ENCODE data around the gene PSMC3IP. TPM values are rescaled to one million over a fixed set of nuclear protein-coding genes. Genes with fewer than 3 reads are reported as not detected.
"Not testable (repeated sequence)": the region's sequence is repeated elsewhere in the genome, so short reads cannot be mapped to it uniquely, and the experiment has no call there.

The PSMC3IP gene, protein sequence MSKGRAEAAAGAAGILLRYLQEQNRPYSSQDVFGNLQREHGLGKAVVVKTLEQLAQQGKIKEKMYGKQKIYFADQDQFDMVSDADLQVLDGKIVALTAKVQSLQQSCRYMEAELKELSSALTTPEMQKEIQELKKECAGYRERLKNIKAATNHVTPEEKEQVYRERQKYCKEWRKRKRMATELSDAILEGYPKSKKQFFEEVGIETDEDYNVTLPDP
- 2.9 TPM for polyA plus RNA-seq

DNA sequence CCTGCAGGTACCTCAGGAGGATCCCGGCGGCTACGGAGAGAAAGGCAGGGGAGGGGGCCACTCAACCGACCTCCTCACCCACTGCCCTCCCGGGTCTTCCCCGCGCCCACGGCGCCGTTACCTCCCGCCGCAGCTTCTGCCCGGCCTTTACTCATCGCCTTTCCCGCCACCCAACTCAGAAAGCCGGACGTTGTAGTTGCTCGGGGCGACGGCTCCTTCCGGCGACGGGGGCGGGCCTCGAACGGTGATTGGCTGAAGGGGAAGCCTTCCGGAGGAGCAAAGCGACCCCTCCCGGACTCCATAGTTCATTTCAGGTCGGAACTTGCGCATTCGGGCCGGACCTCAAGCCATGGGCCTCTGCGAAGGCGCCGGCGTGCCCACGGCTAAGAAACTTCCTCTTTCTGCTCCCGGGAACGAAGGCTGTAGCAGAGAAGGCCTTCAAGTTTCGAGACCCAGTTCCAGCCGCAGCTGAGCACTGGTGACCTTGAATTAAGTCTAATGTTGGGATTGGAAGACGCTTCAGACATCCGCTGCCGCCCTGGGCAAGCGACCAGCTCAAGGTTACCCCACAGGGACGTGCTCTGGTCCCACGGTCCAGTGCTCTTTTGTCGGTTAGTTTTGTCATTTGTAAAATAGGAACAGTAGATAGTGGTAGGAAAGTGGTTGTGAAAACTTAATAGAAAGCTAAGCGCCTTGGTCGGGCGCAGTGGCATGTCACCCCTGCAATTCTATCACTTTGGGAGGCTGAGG lies at the start of gene PSMC3IP:
TSS of gene PSMC3IP (minus strand) at position 198 of the 750 bp plus-strand sequence. CDS start at position 155, 43 bp downstream.
- Mint-ChIP-seq H3K36me3 (peaks cover 3% of the 10 kb centered on the region), H3K27me3 (no peaks in the 10 kb centered on the region), H3K4me3 (peak within 1 kb of the TSS; percentile 88 to 98 (median 96)), H3K4me1 (peaks cover 20 to 32% (median 28%) of the 10 kb centered on the region in 3 donors), H3K9me3 (no peaks in the 10 kb centered on the region), H3K27ac (peak within 1 kb of the TSS; percentile 31 to 96 (median 88))

DNA sequence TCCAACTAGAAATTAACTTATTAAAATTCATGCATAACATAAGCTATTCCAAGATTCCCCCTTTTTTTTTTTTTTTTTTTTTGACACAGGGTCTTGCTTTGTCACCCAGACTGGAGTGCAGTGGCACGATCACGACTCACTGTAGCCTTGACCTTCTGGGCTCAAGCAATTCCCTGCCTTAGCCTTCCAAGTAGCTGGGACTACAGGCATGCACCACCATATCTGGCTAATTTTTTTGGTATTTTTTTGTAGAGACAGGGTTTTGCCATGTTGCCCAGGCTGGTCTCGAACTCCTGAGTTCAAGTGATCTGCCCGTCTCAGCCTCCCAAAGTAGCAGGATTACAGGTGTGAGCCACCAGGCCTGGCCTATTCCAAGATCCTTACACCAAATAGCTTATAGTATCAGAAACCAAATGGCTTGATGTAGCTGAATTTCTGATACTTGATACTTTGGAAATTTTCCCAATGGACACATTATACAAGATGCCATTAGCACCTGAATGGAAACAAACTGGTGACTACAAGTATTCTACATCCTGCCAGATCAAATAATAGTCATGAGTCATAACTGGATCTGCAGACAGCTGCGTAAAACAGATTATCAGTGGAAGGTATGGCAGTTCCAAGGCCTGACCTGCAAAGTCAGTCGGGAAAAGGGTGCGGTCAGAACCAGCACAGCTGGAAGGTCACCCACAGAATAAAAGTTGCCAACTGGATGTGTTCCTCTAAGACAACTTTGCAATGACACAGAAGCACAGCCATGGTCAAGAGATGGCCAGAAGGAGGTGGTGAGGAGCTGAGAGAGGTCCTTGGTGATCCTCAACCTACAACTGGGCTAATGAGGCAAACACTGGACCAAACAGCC lies 46.4 kb upstream of the PSMC3IP start:
- H3K4me1 Mint-ChIP-seq, result peaks cover 2% of the 10 kb centered on the region in 3 donors
- H3K9me3 Mint-ChIP-seq, result no peaks in the 10 kb centered on the region
- H3K36me3 Mint-ChIP-seq, result no peaks in the 10 kb centered on the region
- H3K4me3 Mint-ChIP-seq, result no peak overlapping the region
- no peaks in the 10 kb centered on the region for H3K27me3 Mint-ChIP-seq
- H3K27ac Mint-ChIP-seq, result no peak overlapping the region

DNA sequence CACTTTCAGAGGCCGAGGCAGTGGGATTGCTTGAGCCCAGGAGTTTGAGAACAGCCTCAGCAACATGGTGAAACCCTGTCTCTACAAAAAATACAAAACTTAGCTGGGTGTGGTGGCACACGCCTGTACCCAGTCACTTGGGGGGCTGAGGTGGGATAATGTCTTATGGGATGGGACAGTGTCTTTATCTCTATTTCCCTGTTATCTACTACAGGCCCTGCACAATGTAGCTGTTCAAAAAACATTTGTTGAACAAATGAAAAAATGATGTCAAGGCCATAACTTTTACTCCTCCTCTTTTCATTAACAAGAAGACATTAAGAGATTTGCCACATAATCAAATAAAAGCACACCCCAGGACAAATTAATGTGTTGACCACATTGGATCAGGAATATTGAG lies 45.7 kb upstream of the PSMC3IP start:
- no peaks in the 10 kb centered on the region for H3K27me3 Mint-ChIP-seq
- H3K27ac Mint-ChIP-seq, result no peak overlapping the region
- H3K9me3 Mint-ChIP-seq, result no peaks in the 10 kb centered on the region
- no peak overlapping the region for H3K4me3 Mint-ChIP-seq
- no peaks in the 10 kb centered on the region for H3K36me3 Mint-ChIP-seq
- peaks cover 5 to 9% (median 9%) of the 10 kb centered on the region in 3 donors for H3K4me1 Mint-ChIP-seq

DNA sequence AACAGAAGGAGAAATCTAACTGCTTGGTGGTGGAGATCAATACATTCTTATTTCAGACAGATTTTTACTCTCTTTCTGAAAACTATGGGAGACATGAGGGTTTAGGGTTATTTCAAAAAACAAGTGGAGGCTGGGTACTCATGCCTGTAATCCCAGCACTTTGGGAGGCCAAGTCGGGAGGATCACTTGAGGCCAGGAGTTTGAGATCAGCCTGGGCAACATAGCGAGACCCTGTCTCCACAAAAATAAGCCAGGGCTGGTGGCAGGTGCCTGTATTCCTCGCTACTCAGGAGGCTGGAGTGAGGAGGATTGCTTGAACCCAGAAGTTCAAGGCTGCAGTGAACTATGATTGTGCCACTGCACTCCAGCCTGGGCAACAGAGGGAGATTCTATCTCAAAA lies 44.5 kb upstream of the PSMC3IP start:
- H3K27ac Mint-ChIP-seq, H3K27me3 Mint-ChIP-seq, H3K9me3 Mint-ChIP-seq, H3K4me3 Mint-ChIP-seq, H3K36me3 Mint-ChIP-seq: not testable (repeated sequence)
- peaks cover 8 to 12% (median 10%) of the 10 kb centered on the region in 3 donors for H3K4me1 Mint-ChIP-seq

DNA sequence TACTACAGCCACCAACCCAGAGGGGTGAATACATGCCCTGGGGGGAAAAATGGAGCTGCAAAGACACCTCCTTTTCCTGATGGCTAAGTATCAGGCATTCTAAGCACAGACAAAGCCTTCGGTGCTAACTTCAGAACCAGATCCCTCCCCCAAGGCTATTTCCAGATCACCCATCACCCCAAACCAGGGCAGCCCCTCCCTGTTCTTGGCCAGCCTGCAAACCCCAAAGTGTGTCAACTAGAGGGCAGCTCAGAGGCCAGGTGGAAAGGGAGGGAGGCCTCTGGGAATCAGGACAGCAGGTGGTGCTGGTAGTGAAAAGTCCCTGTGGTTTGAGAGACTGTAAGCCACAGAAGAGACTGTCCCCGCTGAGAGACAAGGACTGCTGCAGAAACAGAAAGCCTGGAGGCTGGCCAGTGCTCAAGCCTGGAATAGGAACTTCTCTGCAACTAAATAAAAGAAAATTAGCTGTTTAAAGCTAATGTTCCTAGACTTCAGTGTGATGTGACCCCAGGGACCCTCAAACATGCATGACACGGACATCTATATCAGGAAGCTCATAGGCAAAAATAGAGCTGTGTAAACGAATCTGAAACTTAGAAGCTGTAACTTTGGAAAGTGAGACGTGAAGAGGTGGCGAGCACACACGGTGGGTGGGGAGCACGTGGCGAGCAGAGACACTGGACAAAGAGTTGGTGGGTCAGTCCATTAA lies 41.1 kb upstream of the PSMC3IP start:
- Mint-ChIP-seq H3K4me1 (peaks cover 8 to 12% (median 10%) of the 10 kb centered on the region in 3 donors), H3K36me3 (no peaks in the 10 kb centered on the region), H3K27ac (peak overlapping the region in 2 of 3 donors; percentile 19 to 80), H3K4me3 (peak overlapping the region in 3 of 4 donors; percentile 57 to 63 (median 61)), H3K9me3 (no peaks in the 10 kb centered on the region), H3K27me3 (no peaks in the 10 kb centered on the region)

DNA sequence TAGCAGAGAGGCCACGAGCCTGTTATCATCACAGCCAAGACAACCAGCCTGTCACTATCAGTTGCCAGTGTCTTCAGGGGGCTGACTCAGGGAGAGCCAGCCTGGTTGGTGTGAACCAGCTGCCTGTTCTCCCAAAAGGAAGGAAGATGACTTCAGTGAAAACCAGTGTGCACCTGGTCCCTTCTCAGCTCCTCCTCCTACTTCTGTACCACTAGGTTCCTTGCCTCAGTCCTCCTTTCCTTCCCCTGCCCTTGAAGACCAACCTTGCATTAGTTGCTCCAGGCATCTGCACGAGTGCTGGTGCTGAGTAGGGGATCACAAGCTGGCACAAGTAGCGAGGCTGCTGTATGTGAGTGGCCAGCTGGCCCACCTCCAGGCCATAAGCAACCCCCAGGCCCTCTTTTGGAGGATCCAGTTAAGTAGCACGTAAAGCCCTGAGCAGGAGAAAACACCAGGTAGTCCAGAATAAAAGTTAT lies 40.5 kb upstream of the PSMC3IP start:
- no peaks in the 10 kb centered on the region for H3K9me3 Mint-ChIP-seq
- H3K27me3 Mint-ChIP-seq, result no peaks in the 10 kb centered on the region
- peaks cover 8 to 12% (median 10%) of the 10 kb centered on the region in 3 donors for H3K4me1 Mint-ChIP-seq
- H3K4me3 Mint-ChIP-seq, result peak overlapping the region in 2 of 4 donors; percentile 61 to 70
- peak overlapping the region in 1 of 3 donors; percentile 80 for H3K27ac Mint-ChIP-seq
- no peaks in the 10 kb centered on the region for H3K36me3 Mint-ChIP-seq

DNA sequence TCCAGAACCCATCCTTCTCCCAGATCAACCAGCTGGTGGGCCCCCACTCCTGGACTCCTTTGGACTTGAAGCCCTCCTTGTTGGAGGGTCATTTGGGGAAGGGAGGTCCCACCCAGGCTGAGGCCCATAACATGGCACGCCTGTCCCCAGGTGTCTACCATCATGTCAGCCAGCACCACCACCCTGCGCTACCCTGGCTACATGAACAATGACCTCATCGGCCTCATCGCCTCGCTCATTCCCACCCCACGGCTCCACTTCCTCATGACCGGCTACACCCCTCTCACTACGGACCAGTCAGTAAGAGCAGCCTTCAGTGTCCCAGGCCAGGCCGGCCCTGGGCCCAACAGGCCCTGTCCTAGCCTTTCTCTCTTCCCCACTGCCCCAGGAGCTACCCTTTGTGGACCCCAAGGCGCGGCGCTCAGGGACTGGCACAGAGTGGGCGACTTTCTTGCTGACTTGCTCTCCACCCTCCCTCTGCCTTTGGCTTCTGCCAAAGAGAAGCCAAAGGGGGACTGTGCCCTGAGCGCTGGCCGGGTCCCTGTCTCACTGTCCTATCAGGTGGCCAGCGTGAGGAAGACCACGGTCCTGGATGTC lies 36.3 kb upstream of the PSMC3IP start:
- Mint-ChIP-seq H3K9me3 (no peaks in the 10 kb centered on the region), H3K4me3 (peak overlapping the region in 1 of 4 donors; percentile 23), H3K36me3 (no peaks in the 10 kb centered on the region), H3K4me1 (peaks cover 8 to 13% (median 12%) of the 10 kb centered on the region in 3 donors), H3K27ac (no peak overlapping the region), H3K27me3 (no peaks in the 10 kb centered on the region)

DNA sequence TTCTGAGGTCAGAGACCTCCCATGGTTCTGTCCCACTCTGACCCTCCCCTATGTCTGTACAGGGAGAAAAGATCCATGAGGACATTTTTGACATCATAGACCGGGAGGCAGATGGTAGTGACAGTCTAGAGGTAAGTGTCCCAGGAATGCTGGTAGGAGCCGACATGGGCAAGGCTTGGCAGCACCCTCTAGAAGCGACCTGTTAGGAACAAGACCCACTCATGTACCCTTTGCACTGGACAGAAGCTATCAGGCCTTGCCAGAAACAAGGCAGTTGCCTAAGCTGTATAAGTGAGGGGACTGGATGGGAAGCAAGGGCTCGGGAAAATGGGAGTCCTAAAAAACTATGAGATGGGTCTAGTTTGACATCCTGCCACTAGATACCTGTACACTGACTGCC lies 34.5 kb upstream of the PSMC3IP start:
- Mint-ChIP-seq H3K4me3 (peak overlapping the region in 1 of 4 donors; percentile 81), H3K36me3 (no peaks in the 10 kb centered on the region), H3K4me1 (peaks cover 5 to 11% (median 10%) of the 10 kb centered on the region in 3 donors), H3K27me3 (no peaks in the 10 kb centered on the region), H3K27ac (no peak overlapping the region), H3K9me3 (no peaks in the 10 kb centered on the region)

DNA sequence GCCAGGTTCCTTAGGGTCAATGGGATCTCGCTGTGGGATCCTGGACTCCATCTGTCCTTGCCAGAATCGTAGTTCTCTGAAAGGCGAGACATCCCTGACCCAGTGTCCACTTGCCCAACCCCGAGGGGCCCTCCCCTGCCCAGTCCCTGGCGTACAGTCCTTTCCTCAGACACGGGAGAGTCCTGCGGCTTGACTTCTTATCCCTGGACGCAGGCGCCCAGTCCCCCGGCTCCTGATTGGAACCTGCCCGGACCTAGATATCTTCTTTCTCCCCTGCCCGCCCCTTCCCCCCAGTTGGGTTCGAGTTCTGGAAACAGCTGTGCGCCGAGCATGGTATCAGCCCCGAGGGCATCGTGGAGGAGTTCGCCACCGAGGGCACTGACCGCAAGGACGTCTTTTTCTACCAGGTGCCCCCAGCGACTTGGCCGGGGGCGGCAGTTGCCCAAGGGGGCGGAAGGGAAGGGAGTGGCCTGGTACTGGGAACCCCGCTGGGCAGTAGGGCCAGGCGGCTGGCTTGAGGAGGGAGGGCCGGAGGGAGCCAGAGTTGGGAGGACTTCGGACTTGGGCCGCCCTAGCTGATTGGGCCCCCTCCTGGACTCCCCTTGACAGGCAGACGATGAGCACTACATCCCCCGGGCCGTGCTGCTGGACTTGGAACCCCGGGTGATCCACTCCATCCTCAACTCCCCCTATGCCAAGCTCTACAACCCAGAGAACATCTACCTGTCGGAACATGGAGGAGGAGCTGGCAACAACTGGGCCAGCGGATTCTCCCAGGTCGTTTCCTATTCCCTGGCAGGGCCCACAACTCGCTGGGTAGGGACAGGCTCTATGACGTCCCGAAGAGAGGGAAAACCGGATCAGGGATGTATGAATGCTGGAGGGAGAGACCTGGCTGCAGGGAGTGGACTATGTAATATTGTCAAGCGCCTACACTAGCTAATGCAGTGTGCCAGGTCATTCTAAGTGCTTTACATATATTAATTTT lies 32.6 kb upstream of the PSMC3IP start:
- Mint-ChIP-seq H3K27ac (peak overlapping the region; percentile 88 to 98 (median 96)), H3K4me1 (peaks cover 14 to 26% (median 25%) of the 10 kb centered on the region in 3 donors), H3K4me3 (peak overlapping the region; percentile 96 to 100 (median 100))
- not testable (repeated sequence) for H3K9me3 Mint-ChIP-seq, H3K36me3 Mint-ChIP-seq, H3K27me3 Mint-ChIP-seq

DNA sequence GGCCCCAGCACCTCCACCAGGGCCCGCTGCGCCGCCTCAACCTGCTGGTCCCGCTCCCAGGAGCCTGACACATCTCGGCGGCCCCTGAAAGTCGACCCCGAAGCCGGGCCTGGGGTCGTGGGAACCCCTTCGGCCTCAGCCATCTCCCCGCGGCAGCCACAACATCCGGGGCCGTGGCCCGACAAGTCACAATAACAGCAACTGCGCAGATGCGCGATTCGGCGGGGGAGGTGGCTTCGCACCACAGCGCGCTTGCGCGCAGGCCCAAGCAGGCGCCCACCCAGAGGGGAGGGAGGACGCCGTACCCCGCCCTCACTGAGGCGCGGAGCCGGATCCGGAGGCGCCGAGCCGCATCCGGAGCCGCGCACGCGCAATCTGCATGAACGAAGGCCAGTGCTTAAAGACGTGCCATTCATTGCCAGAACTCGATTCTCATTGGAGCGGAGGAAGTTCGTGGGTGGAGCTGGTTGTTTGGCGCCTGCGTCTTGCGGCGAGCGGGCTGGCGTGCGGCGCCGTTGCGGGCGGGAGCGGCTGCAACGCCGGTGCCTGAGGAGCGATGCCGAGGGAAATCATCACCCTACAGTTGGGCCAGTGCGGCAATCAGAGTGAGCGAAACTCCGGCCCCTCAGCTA lies 31.8 kb upstream of the PSMC3IP start, which contains the start of the genes RETREG3 and TUBG1:
TSS of gene RETREG3 (minus strand) at position 193 of the 632 bp plus-strand sequence. CDS start at position 143, 50 bp downstream.
TSS of gene TUBG1 (plus strand) at position 502 of the 632 bp plus-strand sequence. CDS start at position 557, 55 bp downstream.
- Mint-ChIP-seq H3K36me3 (no peaks in the 10 kb centered on the region), H3K4me3 (peak within 1 kb of the TSS; percentile 96 to 100 (median 100)), H3K9me3 (no peaks in the 10 kb centered on the region), H3K4me1 (peaks cover 22 to 33% (median 25%) of the 10 kb centered on the region in 3 donors), H3K27me3 (no peaks in the 10 kb centered on the region), H3K27ac (peak within 1 kb of the TSS; percentile 88 to 98 (median 96))

DNA sequence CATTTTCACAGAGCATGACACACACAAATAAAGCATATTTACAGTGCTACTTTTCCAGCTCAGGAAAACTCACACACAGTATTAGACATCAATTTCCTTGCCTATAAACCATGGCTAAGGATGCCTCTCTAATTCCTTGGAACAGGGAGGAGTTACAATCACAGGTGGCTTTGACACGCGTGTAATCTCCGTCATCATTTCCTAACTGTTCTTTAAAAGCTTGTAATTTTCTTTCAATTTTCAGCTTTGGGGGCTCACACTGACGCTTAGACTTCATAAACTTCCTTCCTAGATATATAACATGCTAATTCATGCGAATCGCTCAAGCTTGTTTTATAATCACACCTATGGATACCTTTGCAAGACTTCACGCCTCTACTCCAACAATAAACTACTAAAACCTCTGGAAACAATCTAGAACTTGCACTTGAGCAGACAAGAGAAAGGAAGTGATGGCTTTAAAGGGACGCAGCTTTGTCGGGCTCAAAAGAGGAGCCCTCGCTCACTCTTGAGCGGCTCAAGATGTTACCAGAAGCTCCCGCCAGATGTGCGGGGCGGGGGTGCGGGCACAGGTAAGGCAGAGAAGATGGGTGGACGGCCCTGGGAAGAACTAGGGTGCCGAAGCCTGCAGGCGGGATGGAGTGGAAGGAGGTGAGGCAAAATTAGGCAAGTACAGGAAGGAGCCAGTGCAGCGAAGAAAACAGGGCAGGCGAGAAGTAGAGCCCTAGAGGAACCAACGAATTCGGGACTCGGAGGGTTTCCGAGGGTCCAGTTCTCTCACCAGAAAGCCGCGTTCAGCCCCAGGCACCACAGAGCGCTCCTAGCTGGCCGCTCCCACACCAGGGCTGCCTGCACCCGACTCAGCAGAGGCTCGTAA lies 31.0 kb upstream of the PSMC3IP start:
- Mint-ChIP-seq H3K27ac (peak overlapping the region; percentile 88 to 98 (median 96)), H3K27me3 (no peaks in the 10 kb centered on the region), H3K4me1 (peaks cover 27 to 38% (median 28%) of the 10 kb centered on the region in 3 donors), H3K4me3 (peak overlapping the region; percentile 96 to 100 (median 100)), H3K9me3 (no peaks in the 10 kb centered on the region), H3K36me3 (no peaks in the 10 kb centered on the region)

DNA sequence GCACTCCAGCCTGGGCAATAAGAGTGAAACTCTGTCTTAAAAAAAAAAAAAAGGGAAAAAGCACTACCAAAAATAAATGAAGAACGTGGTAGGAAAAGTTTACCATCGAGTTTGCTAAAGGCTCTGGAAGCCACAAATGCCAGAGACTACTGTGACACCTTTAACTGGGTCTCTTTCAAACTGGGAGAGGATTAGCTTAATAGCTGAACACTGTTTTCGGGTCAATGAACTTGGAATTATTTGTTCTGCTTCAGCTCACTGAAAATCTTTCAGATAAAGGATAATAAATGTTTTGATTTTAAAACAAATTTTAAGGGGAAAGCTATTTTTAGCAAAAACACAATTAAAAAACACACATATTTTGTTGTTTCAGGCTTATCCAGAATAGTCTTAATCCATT lies 30.2 kb upstream of the PSMC3IP start:
- Mint-ChIP-seq H3K4me3 (peak overlapping the region; percentile 96 to 100 (median 100)), H3K4me1 (peaks cover 34 to 45% (median 35%) of the 10 kb centered on the region in 3 donors)

More for the DNA sequence above, 30.2 kb upstream of the PSMC3IP start:
- H3K36me3 Mint-ChIP-seq, result peaks cover 2% of the 10 kb centered on the region
- H3K27me3 Mint-ChIP-seq, result no peaks in the 10 kb centered on the region
- H3K27ac Mint-ChIP-seq, result peak overlapping the region in 2 of 3 donors; percentile 86 to 88
- H3K9me3 Mint-ChIP-seq, result no peaks in the 10 kb centered on the region
